GM12878 (cell line): ENCODE measurements around the gene YWHAH. TPM values are rescaled to one million over a fixed set of nuclear protein-coding genes. Genes with fewer than 3 reads are reported as not detected.

ENCODE experiments used
- ATAC-seq: fragments of 200-7000 bp; cut with Tn5 transposase; 3 replicates; pipeline ENCODE4 v1.9.1; 2020; ENCODE audit warnings: mild to moderate bottlenecking, moderate library complexity
- BruUV-seq: library from RNA; stranded (reverse); fragments of 400-500 nt; replicated peaks from 2 replicates; lab custom pipeline; 2021; lab: Mats Ljungman, UMichigan
- CTCF ChIA-PET: fragments of 300-600 bp; sonication (Branson Sonifier 250); formaldehyde crosslinking; extraction: SDS; loops from one replicate; lab custom pipeline; 2021; ENCODE audit warnings: inconsistent platforms; lab: Yijun Ruan, JAX
- POLR2A ChIA-PET: fragments of 350-600 bp; formaldehyde crosslinking; extraction: SDS; loops from one replicate; lab custom pipeline; 2021; ENCODE audit warnings: inconsistent platforms; lab: Charles Lee
- RAD21 ChIA-PET: fragments of 300-600 bp; sonication (Branson Sonifier 250); formaldehyde crosslinking; loops from one replicate; lab custom pipeline; 2023; ENCODE audit warnings: antibody characterized with exemption; ENCODE audit not compliant: unreplicated experiment; lab: Charles Lee
- SMC1A ChIA-PET: fragments of 300-600 bp; sonication (Branson Sonifier 250); formaldehyde crosslinking; loops from one replicate; lab custom pipeline; 2023; ENCODE audit not compliant: unreplicated experiment, uncharacterized antibody; lab: Charles Lee
- DNase-seq: peaks from one replicate; pipeline ENCODE4 v3.0.0-alpha.2; 2011; ENCODE audit warnings: low read depth, low spot score
- FAIRE-seq: peaks from 3 replicates; lab custom pipeline; 2011; peaks lifted over from hg19 to GRCh38; lab: Jason Lieb, UNC
- H2AFZ ChIP-seq: 2 replicates; pipeline ENCODE4 v1.6.0; 2011; ENCODE audit warnings: low read depth, low read length, control low read depth; ENCODE audit not compliant: control insufficient read depth
- H3K27ac ChIP-seq: 2 replicates; pipeline ENCODE4 v1.5.1; 2011; ENCODE audit warnings: control low read depth; ENCODE audit not compliant: control insufficient read depth, insufficient read depth
- H3K27me3 ChIP-seq, 2 experiments: replicated peaks in 1 of 2; 2 replicates each; pipeline versions ENCODE4 v1.6.0 to v1.6.1; 2011; ENCODE audit warnings: low read length in 1 of 2; ENCODE audit not compliant: control insufficient read depth in 2 of 2, insufficient read depth in 2 of 2
- H3K36me3 ChIP-seq, 2 experiments: 2 replicates each; pipeline ENCODE4 v1.5.1; 2011; ENCODE audit warnings: low read length in 1 of 2; ENCODE audit not compliant: control insufficient read depth in 2 of 2, insufficient read depth in 2 of 2
- H3K4me1 ChIP-seq: 2 replicates; pipeline ENCODE4 v1.6.1; 2011; ENCODE audit warnings: mild to moderate bottlenecking, low read length, moderate library complexity, mixed read lengths; ENCODE audit not compliant: control insufficient read depth, insufficient read depth
- H3K4me2 ChIP-seq: 2 replicates; pipeline ENCODE4 v1.6.0; 2011; ENCODE audit warnings: control low read depth; ENCODE audit not compliant: control insufficient read depth, insufficient read depth
- H3K4me3 ChIP-seq: fragments of 200-600 bp; sonication (generic); 2 replicates; pipeline ENCODE4 v1.5.1; 2016
- H3K79me2 ChIP-seq: 2 replicates; pipeline ENCODE4 v1.6.0; 2011; ENCODE audit warnings: low read length; ENCODE audit not compliant: control insufficient read depth, insufficient read depth
- H3K9ac ChIP-seq: 2 replicates; pipeline ENCODE4 v1.8.0; 2011; ENCODE audit warnings: low read length, control low read depth, mixed read lengths; ENCODE audit not compliant: control insufficient read depth, insufficient read depth
- H3K9me3 ChIP-seq: replicated peaks from 3 replicates; pipeline ENCODE4 v1.5.1; 2011; ENCODE audit warnings: mild to moderate bottlenecking, low read length; ENCODE audit not compliant: control insufficient read depth, insufficient read depth
- H4K20me1 ChIP-seq: 2 replicates; pipeline ENCODE4 v1.6.0; 2011; ENCODE audit not compliant: control insufficient read depth, insufficient read depth
- E4F1 ChIP-seq: fragments of 450-650 bp; IDR thresholded peaks from 2 replicates; pipeline ENCODE4 v1.6.1; 2018; ENCODE audit warnings: borderline replicate concordance, mild to moderate bottlenecking; ENCODE audit not compliant: partially characterized antibody
- EZH2 ChIP-seq: IDR thresholded peaks from 2 replicates; pipeline ENCODE4 v1.6.1; 2012; ENCODE audit warnings: low read depth, mild to moderate bottlenecking, control low read depth, inconsistent platforms, low read length, borderline replicate concordance; ENCODE audit not compliant: control insufficient read depth
- IRF3 ChIP-seq: fragments of 450-650 bp; IDR thresholded peaks from 2 replicates; pipeline ENCODE4 v1.6.1; 2014; ENCODE audit warnings: mild to moderate bottlenecking
- IRF5 ChIP-seq: fragments of 450-650 bp; IDR thresholded peaks from 2 replicates; pipeline ENCODE4 v1.6.1; 2017; ENCODE audit warnings: borderline replicate concordance
- MYC ChIP-seq: IDR thresholded peaks from 2 replicates; pipeline ENCODE4 v1.6.1; 2011; ENCODE audit warnings: mild to moderate bottlenecking, low read length, moderate library complexity, inconsistent platforms; ENCODE audit not compliant: insufficient read depth, insufficient replicate concordance, insufficient read length, severe bottlenecking
- SIN3A ChIP-seq: IDR thresholded peaks from 2 replicates; pipeline ENCODE4 v1.6.1; 2012; ENCODE audit warnings: low read depth, low read length, improper control_type of control experiment
- SKIL ChIP-seq: fragments of 450-650 bp; IDR thresholded peaks from 2 replicates; pipeline ENCODE4 v1.6.1; 2017; ENCODE audit warnings: mild to moderate bottlenecking, low read depth, inconsistent platforms; ENCODE audit not compliant: poor library complexity, severe bottlenecking
- SMC3 ChIP-seq: IDR thresholded peaks from 2 replicates; pipeline ENCODE4 v1.6.1; 2011; ENCODE audit warnings: low read length, improper control_type of control experiment, borderline replicate concordance
- SP1 ChIP-seq: IDR thresholded peaks from one replicate; pipeline ENCODE4 v1.6.1; 2011; ENCODE audit warnings: low read depth, low read length
- SREBF2 ChIP-seq: IDR thresholded peaks from 2 replicates; pipeline ENCODE4 v1.6.1; 2012; ENCODE audit warnings: mild to moderate bottlenecking, low read length
- STAT3 ChIP-seq: IDR thresholded peaks from 2 replicates; pipeline ENCODE4 v1.6.1; 2011; ENCODE audit warnings: low read depth, low read length, improper control_type of control experiment
- ZNF217 ChIP-seq: fragments of 450-650 bp; IDR thresholded peaks from 2 replicates; pipeline ENCODE4 v1.6.1; 2017; ENCODE audit warnings: antibody characterized with exemption, mild to moderate bottlenecking
- ZNF592 ChIP-seq: fragments of 450-650 bp; IDR thresholded peaks from 2 replicates; pipeline ENCODE4 v1.6.1; 2017; ENCODE audit warnings: mild to moderate bottlenecking, moderate library complexity
- WGBS: methylation state at CpG from one replicate; pipeline ENCODE4 v1.1.6; 2016; ENCODE audit warnings: low lambda C conversion rate; ENCODE audit not compliant: insufficient replicate concordance, insufficient coverage; ENCODE audit errors: missing lambda C conversion rate; 5-methylcytosine and 5-hydroxymethylcytosine counted together
- in situ Hi-C: fragments of 300-500 bp; cut with MboI; formaldehyde crosslinking; loops from 9 replicates; pipeline ENCODE4 v1.14.3; 2018; ENCODE audit warnings: mixed read lengths
- intact Hi-C: fragments of 100-400 bp; cut with micrococcal nuclease; formaldehyde crosslinking; loops from one replicate; pipeline ENCODE4 v1.14.2; 2022; ENCODE audit not compliant: unreplicated experiment
- polyA plus RNA-seq, 11 experiments: library from polyadenylated mRNA; depleted of rRNA in 4 of 11; unstranded in 6 of 11; stranded (reverse) in 5 of 11; fragments of >200 nt; fragmentation: Nextera tagmentation in 4 of 11; fragmentation: Illumina TruSeq in 1 of 11; extraction: Ambion mirVana in 4 of 11; extraction: Trizol in 1 of 11; gene quantifications; 1 replicate in 1 of 11; 2 replicates in 10 of 11; pipeline versions ENCODE4 v1.2.1 to v1.2.3, GENCODE V29; 2011 to 2016; ENCODE audit warnings: inconsistent platforms in 2 of 11, missing spikeins in 2 of 11, low read depth in 1 of 11
- total RNA-seq, 4 experiments: library from RNA; depleted of rRNA in 3 of 4; stranded (reverse); fragments of >200 nt in 3 of 4; fragmentation: Illumina TruSeq in 1 of 4; extraction: Trizol in 1 of 4; gene quantifications; 2 replicates each; pipeline versions ENCODE4 v1.2.1 to v1.2.3, GENCODE V29; 2013 to 2021

The YWHAH gene
- total and polyA plus RNA-seq, 10 of the 15 experiments (the other 5 are each of a cell fraction or from before 2014, with no cell fraction given) = 34.2 to 197 (median 115) TPM

GRCh38 chr22:31926024-31926423 lies 18.3 kb upstream of the YWHAH start:
- H3K4me2 ChIP-seq = no peak overlapping the region
- ATAC-seq = no peak
- H3K27me3 ChIP-seq = no peaks in the 10 kb centered on the region
- in situ Hi-C loops = no loop called here
- BruUV-seq = no TSS peak
- DNase-seq = no peak
- no peak overlapping the region for H3K9ac ChIP-seq
- intact Hi-C loops = no loop called here
- no peaks in the 10 kb centered on the region for H3K79me2 ChIP-seq
- POLR2A ChIA-PET = no interaction called here
- no peak overlapping the region for H2AFZ ChIP-seq
- RAD21 ChIA-PET = no interaction called here
- no peaks in the 10 kb centered on the region for H3K9me3 ChIP-seq
- no peaks in the 10 kb centered on the region; the same call in 1 of the 2 replicates for H3K4me1 ChIP-seq
- SMC1A ChIA-PET = no interaction called here
- CTCF ChIA-PET = no interaction called here
- 0% methylated on average over 1 of the region's 1 CpG for WGBS
- no peaks in the 10 kb centered on the region for H3K36me3 ChIP-seq
- no peak overlapping the region for H3K4me3 ChIP-seq
- no peaks in the 10 kb centered on the region for H4K20me1 ChIP-seq
- FAIRE-seq = no peak
- H3K27ac ChIP-seq = no peak overlapping the region
- no peak for TF ChIP-seq SMC3
- TF ChIP-seq ZNF217 = no peak
- TF ChIP-seq SP1 = no peak
- TF ChIP-seq IRF3 = no peak
- no peak for TF ChIP-seq EZH2
- TF ChIP-seq SIN3A = no peak
- no peak for TF ChIP-seq SREBF2
- TF ChIP-seq ZNF592 = no peak
- no peak for TF ChIP-seq MYC
- TF ChIP-seq STAT3 = no peak
- no peak for TF ChIP-seq IRF5
- no peak for TF ChIP-seq E4F1
- TF ChIP-seq SKIL = no peak
